K562 (cell line): Measurements from ENCODE around the gene HMX1. TPM values are rescaled to one million over a fixed set of nuclear protein-coding genes. Genes with fewer than 3 reads are reported as not detected.

Experiments used
- ATAC-seq: fragments of 200-7000 bp; cut with Tn5 transposase; 3 replicates; pipeline ENCODE4 v1.9.1; 2020; ENCODE audit warnings: moderate library complexity
- BruUV-seq: library from RNA; stranded (reverse); fragments of 400-500 nt; replicated peaks from 2 replicates; lab custom pipeline; 2021; lab: Mats Ljungman, UMichigan
- CTCF ChIA-PET: fragments of 300-600 bp; formaldehyde crosslinking; extraction: SDS; loops from one replicate; lab custom pipeline; 2021; ENCODE audit warnings: low intra/inter-chr PET ratio; lab: Yijun Ruan, JAX
- POLR2A ChIA-PET: fragments of 300-600, 350-650 bp; sonication (Branson Sonifier 250); formaldehyde crosslinking; extraction: SDS; loops from one replicate; lab custom pipeline; 2021; ENCODE audit warnings: antibody characterized with exemption, inconsistent platforms; lab: Yijun Ruan, JAX
- DNase-seq, 4 experiments: peaks; one replicate each; pipeline versions ENCODE4 v3.0.0 to v3.0.0-alpha.2; 2011 to 2018; ENCODE audit warnings: low spot score in 3 of 4, mixed read lengths in 3 of 4; ENCODE audit errors: extremely low read depth in 1 of 4
- FAIRE-seq: peaks from 2 replicates; lab custom pipeline; 2011; peaks lifted over from hg19 to GRCh38; lab: Jason Lieb, UNC
- H2AFZ ChIP-seq: 2 replicates; pipeline ENCODE4 v1.6.0; 2011; ENCODE audit warnings: low read depth, low read length, control low read depth, inconsistent platforms
- H3K27ac ChIP-seq: fragments of 200-600 bp; 3 replicates; pipeline ENCODE4 v1.8.0; 2011; ENCODE audit warnings: low read depth, mild to moderate bottlenecking, control low read depth, inconsistent platforms, low read length, moderate library complexity, mixed read lengths; ENCODE audit errors: extremely low read depth
- H3K27me3 ChIP-seq, 2 experiments: fragments of 300-600 bp in 1 of 2; 2 replicates in 1 of 2; 3 replicates in 1 of 2; pipeline versions ENCODE4 v1.6.0 to v1.8.0; 2011; ENCODE audit warnings: inconsistent platforms in 2 of 2, low read length in 2 of 2, mild to moderate bottlenecking in 1 of 2, mixed read lengths in 1 of 2, moderate library complexity in 1 of 2; ENCODE audit not compliant: control insufficient read depth in 2 of 2, insufficient read depth in 2 of 2
- H3K36me3 ChIP-seq: fragments of 300-600 bp; 3 replicates; pipeline ENCODE4 v1.8.0; 2011; ENCODE audit warnings: mild to moderate bottlenecking, low read length, inconsistent platforms; ENCODE audit not compliant: control insufficient read depth, insufficient read depth
- H3K4me1 ChIP-seq, 2 experiments: fragments of 200-600 bp in 1 of 2; replicated peaks in 1 of 2; 2 replicates in 1 of 2; 3 replicates in 1 of 2; pipeline versions ENCODE4 v1.5.1 to v1.8.0; 2011; ENCODE audit warnings: inconsistent platforms in 2 of 2, low read length in 2 of 2, mild to moderate bottlenecking in 1 of 2, mixed read lengths in 1 of 2, moderate library complexity in 1 of 2; ENCODE audit not compliant: control insufficient read depth in 2 of 2, insufficient read depth in 2 of 2
- H3K4me2 ChIP-seq: 2 replicates; pipeline ENCODE4 v1.6.1; 2011; ENCODE audit warnings: low read length, control low read depth, inconsistent platforms, mixed read lengths; ENCODE audit not compliant: insufficient read depth
- H3K4me3 ChIP-seq: fragments of 200-600 bp; sonication (generic), shearing (Covaris generic); 2 replicates; pipeline ENCODE4 v1.5.1; 2016; ENCODE audit warnings: control low read depth, inconsistent platforms
- H3K79me2 ChIP-seq: fragments of 200-600 bp; 3 replicates; pipeline ENCODE4 v1.8.0; 2011; ENCODE audit warnings: low read length, inconsistent platforms; ENCODE audit not compliant: control insufficient read depth, insufficient read depth
- H3K9ac ChIP-seq, 2 experiments: 2 replicates each; pipeline versions ENCODE4 v1.6.0 to v1.6.1; 2011; ENCODE audit warnings: low read depth in 2 of 2, low read length in 2 of 2, control low read depth in 1 of 2, inconsistent platforms in 1 of 2, mild to moderate bottlenecking in 1 of 2, mixed read lengths in 1 of 2; ENCODE audit not compliant: insufficient read depth in 1 of 2
- H3K9me1 ChIP-seq: one replicate; pipeline ENCODE4 v1.6.0; 2011; ENCODE audit warnings: inconsistent platforms, mild to moderate bottlenecking, low read length, moderate library complexity; ENCODE audit not compliant: control insufficient read depth, insufficient read depth
- H3K9me3 ChIP-seq: replicated peaks from 2 replicates; pipeline ENCODE4 v1.5.1; 2011; ENCODE audit warnings: low read depth, low read length, inconsistent platforms; ENCODE audit not compliant: control insufficient read depth, insufficient read depth
- H4K20me1 ChIP-seq: replicated peaks from 2 replicates; pipeline ENCODE4 v1.6.1; 2011; ENCODE audit warnings: low read length, inconsistent platforms, mixed read lengths; ENCODE audit not compliant: control insufficient read depth, insufficient read depth
- ADNP ChIP-seq: fragments of 200-800 bp; sonication (Bioruptor generic); IDR thresholded peaks from 2 replicates; pipeline ENCODE4 v1.6.1; 2016; ENCODE audit warnings: missing genetic modification characterization, missing compliant biosample characterization
- DACH1 ChIP-seq: fragments of 450-650 bp; IDR thresholded peaks from 2 replicates; pipeline ENCODE4 v1.6.1; 2018; ENCODE audit not compliant: partially characterized antibody
- MBD2 ChIP-seq: sonication (generic); IDR thresholded peaks from 2 replicates; pipeline ENCODE4 v1.6.1; 2016; ENCODE audit warnings: low read depth, borderline replicate concordance
- PCBP2 ChIP-seq: fragments of 200-400 bp; formaldehyde crosslinking; IDR thresholded peaks from 2 replicates; pipeline ENCODE4 v1.6.1; 2018; ENCODE audit warnings: low read length, low read depth, mild to moderate bottlenecking, moderate library complexity; ENCODE audit not compliant: poor library complexity, severe bottlenecking
- TOE1 ChIP-seq, 2 experiments: fragments of 450-650 bp in 1 of 2; sonication (generic) in 1 of 2; formaldehyde crosslinking in 1 of 2; IDR thresholded peaks; 2 replicates each; pipeline versions ENCODE4 v1.7.1 to v1.8.0; 2016 to 2022; ENCODE audit warnings: borderline replicate concordance in 2 of 2, mild to moderate bottlenecking in 2 of 2, antibody characterized with exemption in 1 of 2, inconsistent platforms in 1 of 2, low read depth in 1 of 2, missing genetic modification reagents in 1 of 2, moderate library complexity in 1 of 2
- WGBS: fragments of 100-300 bp; shearing (Covaris generic); methylation state at CpG from one replicate; pipeline ENCODE4 v1.1.6; 2016; ENCODE audit warnings: low coverage, mixed read lengths; ENCODE audit not compliant: insufficient coverage; ENCODE audit errors: missing lambda C conversion rate; 5-methylcytosine and 5-hydroxymethylcytosine counted together
- in situ Hi-C: fragments of 300-500 bp; cut with MboI; formaldehyde crosslinking; loops from 4 replicates; pipeline ENCODE4 v1.15.0; 2018; ENCODE audit warnings: inconsistent platforms, mixed read lengths
- intact Hi-C: fragments of 100-400 bp; cut with micrococcal nuclease; formaldehyde crosslinking; loops from 2 replicates; pipeline ENCODE4 v1.14.2; 2022
- polyA plus RNA-seq, 8 experiments: library from polyadenylated mRNA; depleted of rRNA in 4 of 8; stranded (reverse) in 5 of 8; unstranded in 3 of 8; fragments of >200 nt; fragmentation: Nextera tagmentation in 2 of 8; fragmentation: Illumina TruSeq in 1 of 8; extraction: Ambion mirVana in 2 of 8; extraction: Trizol in 1 of 8; gene quantifications; 2 replicates each; pipeline versions ENCODE4 v1.2.1 to v1.2.3, GENCODE V29; 2011 to 2014; ENCODE audit warnings: inconsistent platforms in 1 of 8, missing spikeins in 1 of 8
- total RNA-seq, 7 experiments: library from RNA; depleted of rRNA in 6 of 7; stranded (reverse); fragments of >200 nt in 6 of 7; fragmentation: Illumina TruSeq in 2 of 7; extraction: Trizol in 2 of 7; gene quantifications; 2 replicates each; pipeline versions ENCODE4 v1.2.1 to v1.2.3, GENCODE V29; 2011 to 2021; ENCODE audit warnings: low replicate concordance in 1 of 7
- TF ChIP-seq, protein P1 (sequence below), 2 experiments: fragments of 450-650 bp; IDR thresholded peaks; 2 replicates each; pipeline ENCODE4 v1.6.1; 2016; ENCODE audit warnings: mild to moderate bottlenecking in 2 of 2, borderline replicate concordance in 1 of 2, low read depth in 1 of 2, moderate library complexity in 1 of 2
- TF ChIP-seq, protein P2 (sequence below), 2 experiments: fragments of 200-800 bp in 1 of 2; sonication (Bioruptor generic) in 1 of 2; sonication (generic) in 1 of 2; formaldehyde crosslinking in 1 of 2; IDR thresholded peaks in 1 of 2; conservative IDR thresholded peaks in 1 of 2; 2 replicates each; pipeline versions ENCODE4 v1.5.0 to v1.6.1; 2016 to 2020; ENCODE audit warnings: missing compliant biosample characterization in 1 of 2, missing genetic modification characterization in 1 of 2, missing genetic modification reagents in 1 of 2

Gene HMX1
- total and polyA plus RNA-seq, 9 of the 15 experiments (the other 6 are each of a cell fraction or from before 2014, with no cell fraction given), result not detected

DNA sequence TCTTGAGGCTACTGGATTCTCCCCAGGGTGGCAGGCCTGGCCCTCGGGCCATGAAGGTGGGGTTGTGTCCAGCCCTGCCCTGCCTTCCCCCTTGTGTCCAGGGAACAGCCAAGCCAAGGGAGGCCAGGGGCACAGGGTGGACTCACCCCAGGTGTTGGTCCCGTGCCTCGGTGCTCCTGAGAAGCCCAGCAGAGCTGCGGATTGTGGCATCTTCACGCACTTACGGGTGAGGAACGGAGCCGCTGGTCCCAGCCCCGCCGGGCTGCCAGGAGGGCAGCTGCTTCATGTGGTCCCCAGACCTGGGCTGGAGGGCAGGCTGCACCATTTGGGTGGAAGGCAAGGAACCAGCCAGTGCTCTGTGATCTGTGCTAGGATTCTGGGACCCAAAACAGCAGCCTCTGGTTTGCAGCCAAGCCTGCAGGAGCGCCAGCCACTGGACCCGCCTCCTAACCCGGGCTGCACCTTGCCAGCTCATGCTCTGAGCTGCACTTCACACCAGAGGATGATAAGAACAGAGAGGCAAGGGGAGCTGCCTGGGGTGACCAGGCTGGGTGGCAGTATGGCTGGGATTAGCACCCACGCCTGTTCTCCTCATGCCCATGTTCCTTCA is 36.1 kb upstream of the HMX1 start:
- POLR2A ChIA-PET, result no interaction called here
- TF ChIP-seq ADNP (tag) (no peak), MBD2 (no peak), PCBP2 (no peak), TOE1 (IDR thresholded peaks at IDR 0.05; ENCODE audit: borderline replicate concordance) (no peak), TOE1 (CRISPR knock-in tag; IDR thresholded peaks at IDR 0.05; ENCODE audit: borderline replicate concordance, low read depth) (no peak), DACH1 (no peak)
- TF ChIP-seq, protein P1, sequence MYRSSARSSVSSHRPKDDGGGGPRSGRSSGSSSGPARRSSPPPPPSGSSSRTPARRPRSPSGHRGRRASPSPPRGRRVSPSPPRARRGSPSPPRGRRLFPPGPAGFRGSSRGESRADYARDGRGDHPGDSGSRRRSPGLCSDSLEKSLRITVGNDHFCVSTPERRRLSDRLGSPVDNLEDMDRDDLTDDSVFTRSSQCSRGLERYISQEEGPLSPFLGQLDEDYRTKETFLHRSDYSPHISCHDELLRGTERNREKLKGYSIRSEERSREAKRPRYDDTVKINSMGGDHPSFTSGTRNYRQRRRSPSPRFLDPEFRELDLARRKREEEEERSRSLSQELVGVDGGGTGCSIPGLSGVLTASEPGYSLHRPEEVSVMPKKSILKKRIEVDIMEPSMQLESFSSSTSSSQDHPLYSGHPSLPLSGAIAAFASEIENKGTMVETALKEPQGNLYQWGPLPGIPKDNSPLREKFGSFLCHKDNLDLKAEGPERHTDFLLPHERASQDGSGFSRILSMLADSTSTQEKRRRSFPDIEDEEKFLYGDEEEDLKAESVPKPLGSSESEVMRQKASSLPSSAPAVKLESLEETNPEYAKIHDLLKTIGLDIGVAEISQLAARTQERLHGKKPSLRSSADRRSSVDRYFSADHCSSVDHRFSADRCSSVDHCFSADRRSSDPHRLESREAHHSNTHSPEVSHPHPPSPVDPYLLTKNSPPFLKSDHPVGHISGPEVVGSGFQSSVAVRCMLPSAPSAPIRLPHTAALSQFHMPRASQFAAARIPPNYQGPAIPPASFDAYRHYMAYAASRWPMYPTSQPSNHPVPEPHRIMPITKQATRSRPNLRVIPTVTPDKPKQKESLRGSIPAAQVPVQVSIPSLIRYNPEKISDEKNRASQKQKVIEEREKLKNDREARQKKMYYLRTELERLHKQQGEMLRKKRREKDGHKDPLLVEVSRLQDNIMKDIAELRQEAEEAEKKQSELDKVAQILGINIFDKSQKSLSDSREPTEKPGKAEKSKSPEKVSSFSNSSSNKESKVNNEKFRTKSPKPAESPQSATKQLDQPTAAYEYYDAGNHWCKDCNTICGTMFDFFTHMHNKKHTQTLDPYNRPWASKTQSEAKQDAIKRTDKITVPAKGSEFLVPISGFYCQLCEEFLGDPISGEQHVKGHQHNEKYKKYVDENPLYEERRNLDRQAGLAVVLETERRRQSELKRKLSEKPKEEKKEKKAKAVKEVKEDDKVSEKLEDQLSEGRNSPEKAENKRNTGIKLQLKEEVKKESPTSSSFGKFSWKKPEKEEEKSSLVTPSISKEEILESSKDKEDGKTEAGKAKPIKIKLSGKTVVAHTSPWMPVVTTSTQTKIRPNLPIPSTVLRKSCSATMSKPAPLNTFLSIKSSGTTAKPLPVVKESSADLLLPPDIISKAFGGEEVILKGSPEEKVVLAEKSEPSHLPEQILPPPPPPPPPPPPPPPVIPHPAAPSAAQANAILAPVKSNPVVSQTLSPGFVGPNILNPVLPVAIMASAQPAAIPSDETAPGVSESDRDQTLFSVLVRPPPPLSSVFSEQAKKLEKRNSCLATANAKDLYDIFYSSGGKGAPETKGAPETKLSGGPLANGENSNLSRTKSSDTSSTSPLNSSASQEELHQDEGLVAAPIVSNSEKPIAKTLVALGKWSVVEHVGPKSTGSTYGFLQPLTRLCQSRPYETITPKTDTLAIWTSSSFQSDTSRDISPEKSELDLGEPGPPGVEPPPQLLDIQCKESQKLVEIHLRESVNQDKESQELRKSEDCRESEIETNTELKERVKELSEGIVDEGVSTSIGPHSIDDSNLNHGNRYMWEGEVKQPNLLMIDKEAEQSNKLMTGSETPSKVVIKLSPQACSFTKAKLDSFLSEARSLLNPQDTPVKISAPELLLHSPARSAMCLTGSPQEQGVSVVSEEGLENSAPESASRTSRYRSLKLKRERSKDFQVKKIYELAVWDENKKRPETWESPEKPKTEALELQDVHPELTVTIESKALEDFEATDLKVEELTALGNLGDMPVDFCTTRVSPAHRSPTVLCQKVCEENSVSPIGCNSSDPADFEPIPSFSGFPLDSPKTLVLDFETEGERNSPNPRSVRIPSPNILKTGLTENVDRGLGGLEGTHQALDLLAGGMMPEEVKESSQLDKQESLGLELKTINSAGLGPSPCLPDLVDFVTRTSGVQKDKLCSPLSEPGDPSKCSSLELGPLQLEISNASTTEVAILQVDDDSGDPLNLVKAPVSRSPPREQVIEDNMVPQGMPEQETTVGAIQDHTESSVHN (IDR thresholded peaks at IDR 0.05; ENCODE audit: borderline replicate concordance in 1 of 2, low read depth in 1 of 2), result no peak
- TF ChIP-seq, protein P2, sequence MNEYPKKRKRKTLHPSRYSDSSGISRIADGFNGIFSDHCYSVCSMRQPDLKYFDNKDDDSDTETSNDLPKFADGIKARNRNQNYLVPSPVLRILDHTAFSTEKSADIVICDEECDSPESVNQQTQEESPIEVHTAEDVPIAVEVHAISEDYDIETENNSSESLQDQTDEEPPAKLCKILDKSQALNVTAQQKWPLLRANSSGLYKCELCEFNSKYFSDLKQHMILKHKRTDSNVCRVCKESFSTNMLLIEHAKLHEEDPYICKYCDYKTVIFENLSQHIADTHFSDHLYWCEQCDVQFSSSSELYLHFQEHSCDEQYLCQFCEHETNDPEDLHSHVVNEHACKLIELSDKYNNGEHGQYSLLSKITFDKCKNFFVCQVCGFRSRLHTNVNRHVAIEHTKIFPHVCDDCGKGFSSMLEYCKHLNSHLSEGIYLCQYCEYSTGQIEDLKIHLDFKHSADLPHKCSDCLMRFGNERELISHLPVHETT (CRISPR knock-in tag; conservative IDR thresholded peaks at IDR 0.05 in 1 of 2, IDR thresholded peaks at IDR 0.05 in 1 of 2), result no peak
- in situ Hi-C loops, result no loop called here
- H3K9me1 ChIP-seq, result no peaks in the 10 kb centered on the region
- H3K27ac ChIP-seq, result no peak overlapping the region
- no peak for ATAC-seq
- H3K4me2 ChIP-seq, result no peak overlapping the region
- no peak for DNase-seq
- no peak overlapping the region for H3K9ac ChIP-seq
- H3K27me3 ChIP-seq, result peaks cover 20 to 74% of the 10 kb centered on the region in 2 experiments; a peak in 4 of 5 replicates
- no peaks in the 10 kb centered on the region for H3K36me3 ChIP-seq
- 1% methylated on average over 12 of the region's 14 CpGs for WGBS
- no peak overlapping the region for H3K4me3 ChIP-seq
- H2AFZ ChIP-seq, result no peak overlapping the region
- no peaks in the 10 kb centered on the region for H3K79me2 ChIP-seq
- BruUV-seq, result no TSS peak
- intact Hi-C loops, result no loop called here
- H3K9me3 ChIP-seq, result no peaks in the 10 kb centered on the region
- H3K4me1 ChIP-seq, result no peaks in the 10 kb centered on the region
- H4K20me1 ChIP-seq, result no peaks in the 10 kb centered on the region; the same call in 1 of the 2 replicates
- CTCF ChIA-PET, result no interaction called here
- FAIRE-seq, result no peak
